IPS-NIHi11 (cell line): ENCODE results near the gene ZNF132.

Experiments
- DNase-seq: peaks from one replicate; pipeline ENCODE4 v3.0.0; 2012; ENCODE audit warnings: mixed read lengths, low spot score

The ZNF132 gene

DNA sequence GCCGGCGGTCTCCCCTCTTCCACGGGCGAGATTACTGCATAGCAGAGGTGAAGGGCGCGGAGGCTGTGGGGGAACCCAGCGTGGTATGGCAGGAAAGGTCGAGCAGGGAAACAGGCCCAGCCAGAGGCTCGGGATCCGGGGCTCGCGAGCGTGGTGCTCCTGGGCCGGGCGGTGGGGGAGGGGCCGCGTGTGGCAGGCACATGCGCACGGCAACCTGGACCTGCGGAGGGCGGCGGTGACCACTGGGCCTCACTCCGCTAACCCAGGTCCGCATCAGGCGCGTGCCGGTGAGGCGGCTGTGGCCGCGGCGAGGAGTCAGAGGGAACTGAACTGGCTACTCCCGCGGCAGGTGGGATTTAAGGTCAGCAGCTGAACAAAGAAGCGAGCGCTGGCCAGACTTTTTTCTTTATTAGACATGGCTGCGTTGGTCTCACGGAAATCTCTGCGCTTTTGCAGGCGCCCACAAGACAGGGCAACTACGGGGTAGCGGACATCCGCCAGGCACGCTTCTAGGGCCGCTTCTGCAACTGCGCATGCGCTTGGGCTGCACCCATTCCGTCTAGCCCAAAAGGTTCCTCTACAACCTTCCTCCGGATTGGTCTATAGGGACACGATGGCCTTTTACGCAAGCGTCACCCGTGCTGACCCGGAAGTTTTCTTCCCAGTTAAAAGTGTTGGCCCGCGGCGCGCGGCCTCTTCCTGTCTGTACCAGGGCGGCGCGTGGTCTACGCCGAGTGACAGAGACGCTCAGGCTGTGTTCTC, 53.2 kb downstream of the ZNF132 start, which contains the start of gene RPS5:
RPS5 (plus strand) TSS at position 694 of the 762 bp plus-strand sequence. CDS start 869 bp downstream, outside the sequence.
- DNase-seq = peak; percentile 95

DNA sequence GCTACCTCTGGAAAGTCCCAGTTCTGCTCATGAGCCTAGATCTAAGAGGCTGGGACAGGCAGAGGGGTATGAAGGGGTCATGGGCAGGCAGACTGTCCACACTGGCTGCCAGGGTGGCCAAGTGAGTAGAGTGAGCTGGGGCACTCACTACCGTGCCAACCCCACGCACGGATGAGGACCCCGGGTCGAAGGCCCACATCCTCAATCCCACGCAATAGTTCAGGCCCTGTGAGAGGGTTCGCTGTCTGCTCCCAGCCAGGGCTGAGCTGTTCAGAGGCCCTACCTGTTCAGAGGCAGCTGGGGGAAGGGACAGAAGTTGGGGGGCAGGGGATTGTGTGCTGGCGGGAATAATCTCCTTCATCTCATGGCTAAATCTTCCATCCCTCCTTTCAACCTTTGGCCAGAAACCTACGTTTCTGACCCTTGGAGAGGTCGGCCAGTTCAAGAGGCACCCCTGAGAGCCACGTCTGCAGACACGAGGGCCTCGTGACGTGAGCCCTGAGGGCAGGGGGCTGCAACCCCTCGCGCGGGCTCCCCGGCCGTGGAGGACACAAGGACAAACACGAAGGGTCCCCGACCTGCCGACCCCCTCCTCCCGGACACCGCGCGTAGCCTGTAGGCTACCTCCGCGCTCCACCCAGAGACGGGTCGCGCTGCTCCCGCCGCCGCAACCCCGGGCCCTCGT, 53.9 kb downstream of the ZNF132 start:
- DNase-seq = no peak

- no peak for DNase-seq
These were observed 54.6 kb downstream of the ZNF132 start for GRCh38 chr19:58385313-58385890.

DNA sequence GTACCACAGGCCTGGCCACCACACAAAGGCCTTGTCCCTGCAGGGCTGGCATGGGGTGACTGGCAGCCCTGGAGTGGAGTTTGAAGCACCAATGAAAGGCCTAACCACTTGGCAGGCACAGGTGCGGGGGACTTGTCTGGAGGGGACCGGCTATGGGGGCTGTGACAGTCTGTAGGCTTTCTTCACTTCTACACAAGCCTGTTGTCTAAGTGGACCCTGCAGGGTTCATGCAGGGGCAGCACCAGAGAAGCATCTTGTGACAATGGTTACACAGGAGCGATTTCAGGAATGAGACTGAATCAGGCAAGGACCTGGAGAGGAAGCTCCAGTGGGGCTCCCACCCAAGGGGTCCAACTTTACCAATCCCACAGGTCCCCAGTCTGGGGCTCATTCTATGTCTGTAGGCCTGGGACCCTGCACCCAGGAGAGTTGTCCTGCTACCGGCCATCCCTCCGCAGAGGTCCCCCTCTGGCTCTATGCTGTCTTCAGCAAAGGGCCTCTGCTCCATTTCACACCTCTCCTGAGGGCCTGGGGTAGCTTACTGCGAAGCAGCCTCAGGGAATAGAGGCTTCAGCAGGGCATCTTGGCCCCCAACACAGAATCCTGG, 56.9 kb downstream of the ZNF132 start:
- no peak for DNase-seq
